Measurements from ENCODE around the gene SLC25A38. TPM values are rescaled to one million over a fixed set of nuclear protein-coding genes. Genes with fewer than 3 reads are reported as not detected.

SLC25A38 gene
- total RNA-seq, 1 experiment from 2014 or later: 26.7 TPM

DNA sequence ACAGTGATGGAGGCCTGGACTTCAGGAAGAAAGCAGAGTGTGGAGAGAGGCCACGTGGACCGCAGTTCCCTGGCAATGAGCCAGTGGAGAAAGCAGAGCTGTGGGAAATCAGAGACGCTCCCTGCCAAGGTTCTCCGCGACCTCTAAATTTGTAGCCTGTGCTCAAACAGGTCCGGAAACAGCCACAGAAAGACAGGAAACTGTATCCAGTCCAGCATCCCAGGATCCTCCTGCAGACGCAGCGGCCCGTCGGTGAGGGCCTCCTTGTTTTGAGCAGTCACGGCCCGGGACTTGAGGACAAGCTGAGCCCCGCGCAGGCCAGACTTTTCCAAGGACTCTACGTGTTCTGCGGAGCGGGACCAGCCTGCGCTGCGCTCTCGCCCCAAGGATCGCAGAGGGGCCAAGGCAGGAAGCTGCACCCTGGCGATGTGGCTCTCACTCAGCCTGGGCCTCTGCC, 45.6 kb downstream of the SLC25A38 start (continued):
- TF ChIP-seq, protein P1, sequence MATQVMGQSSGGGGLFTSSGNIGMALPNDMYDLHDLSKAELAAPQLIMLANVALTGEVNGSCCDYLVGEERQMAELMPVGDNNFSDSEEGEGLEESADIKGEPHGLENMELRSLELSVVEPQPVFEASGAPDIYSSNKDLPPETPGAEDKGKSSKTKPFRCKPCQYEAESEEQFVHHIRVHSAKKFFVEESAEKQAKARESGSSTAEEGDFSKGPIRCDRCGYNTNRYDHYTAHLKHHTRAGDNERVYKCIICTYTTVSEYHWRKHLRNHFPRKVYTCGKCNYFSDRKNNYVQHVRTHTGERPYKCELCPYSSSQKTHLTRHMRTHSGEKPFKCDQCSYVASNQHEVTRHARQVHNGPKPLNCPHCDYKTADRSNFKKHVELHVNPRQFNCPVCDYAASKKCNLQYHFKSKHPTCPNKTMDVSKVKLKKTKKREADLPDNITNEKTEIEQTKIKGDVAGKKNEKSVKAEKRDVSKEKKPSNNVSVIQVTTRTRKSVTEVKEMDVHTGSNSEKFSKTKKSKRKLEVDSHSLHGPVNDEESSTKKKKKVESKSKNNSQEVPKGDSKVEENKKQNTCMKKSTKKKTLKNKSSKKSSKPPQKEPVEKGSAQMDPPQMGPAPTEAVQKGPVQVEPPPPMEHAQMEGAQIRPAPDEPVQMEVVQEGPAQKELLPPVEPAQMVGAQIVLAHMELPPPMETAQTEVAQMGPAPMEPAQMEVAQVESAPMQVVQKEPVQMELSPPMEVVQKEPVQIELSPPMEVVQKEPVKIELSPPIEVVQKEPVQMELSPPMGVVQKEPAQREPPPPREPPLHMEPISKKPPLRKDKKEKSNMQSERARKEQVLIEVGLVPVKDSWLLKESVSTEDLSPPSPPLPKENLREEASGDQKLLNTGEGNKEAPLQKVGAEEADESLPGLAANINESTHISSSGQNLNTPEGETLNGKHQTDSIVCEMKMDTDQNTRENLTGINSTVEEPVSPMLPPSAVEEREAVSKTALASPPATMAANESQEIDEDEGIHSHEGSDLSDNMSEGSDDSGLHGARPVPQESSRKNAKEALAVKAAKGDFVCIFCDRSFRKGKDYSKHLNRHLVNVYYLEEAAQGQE (IDR thresholded peaks at IDR 0.05; ENCODE audit: low read depth): no peak

DNA sequence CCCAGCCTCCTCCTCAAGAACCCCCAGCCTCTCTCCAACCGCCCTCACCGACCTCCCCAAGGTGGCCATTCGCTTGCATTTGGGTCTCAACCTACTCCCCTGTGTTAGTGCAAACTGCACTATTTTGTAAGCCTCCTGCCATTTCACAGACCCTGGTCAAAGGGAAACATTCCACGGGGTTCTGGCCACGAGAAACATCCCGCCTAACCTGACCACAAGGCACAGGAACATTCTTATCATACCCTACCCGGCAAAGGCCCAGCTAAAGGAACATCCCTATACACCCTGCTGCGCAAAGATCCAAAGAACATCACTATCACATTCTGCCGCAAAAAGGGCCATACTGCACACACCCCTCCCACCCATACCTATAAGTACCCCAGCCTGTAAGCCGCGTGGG, 46.3 kb downstream of the SLC25A38 start:
- no TSS peak for BruUV-seq (replicated peaks)
- CTCF ChIA-PET: no interaction called here
- no peaks in the 10 kb centered on the region for H3K36me3 ChIP-seq (ENCODE audit: control insufficient read depth in 1 of 2, insufficient read depth in 2 of 2, low read length in 2 of 2)
- H3K27ac ChIP-seq (ENCODE audit: low read depth, low read length): no peak overlapping the region
- intact Hi-C loops (cut with micrococcal nuclease): no loop called here
- no peak overlapping the region for H3K4me2 ChIP-seq (ENCODE audit: low read length)
- H3K9me2 ChIP-seq (ENCODE audit: insufficient read depth): no peaks in the 10 kb centered on the region
- H3K9ac ChIP-seq (ENCODE audit: low read length): no peak overlapping the region
- no peak for DNase-seq (ENCODE audit: low read depth, low spot score)
- H3K79me2 ChIP-seq (ENCODE audit: insufficient read depth, low read length): no peaks in the 10 kb centered on the region
- POLR2A ChIA-PET: no interaction called here
- ATAC-seq: no peak
- H4K20me1 ChIP-seq (ENCODE audit: insufficient read depth): no peaks in the 10 kb centered on the region
- no peak for TF ChIP-seq EGR1 (IDR thresholded peaks at IDR 0.05; ENCODE audit: low read depth)
- TF ChIP-seq EZH2 (IDR thresholded peaks at IDR 0.05): no peak
- TF ChIP-seq YY1 (IDR thresholded peaks at IDR 0.05; ENCODE audit: extremely low read depth, insufficient replicate concordance, low read depth, low read length): no peak
- TF ChIP-seq JUND (IDR thresholded peaks at IDR 0.05): no peak
- no peak for TF ChIP-seq FOSL1 (IDR thresholded peaks at IDR 0.05; ENCODE audit: low read depth)
- no peak for TF ChIP-seq ELF1 (IDR thresholded peaks at IDR 0.05; ENCODE audit: borderline replicate concordance, low read depth)
- no peak for TF ChIP-seq SIN3A (IDR thresholded peaks at IDR 0.05; ENCODE audit: low read depth)
- peaks cover 0 to 9% of the 10 kb centered on the region in 2 experiments; a peak in 1 of 4 replicates for H3K4me1 ChIP-seq (ENCODE audit: control insufficient read depth in 1 of 2, insufficient read depth in 2 of 2, low read length in 2 of 2)
- RAD21 ChIA-PET (ENCODE audit: low non-redundant PET in 1 of 2, low total read pairs in 2 of 2, uncharacterized antibody in 2 of 2, unreplicated experiment in 2 of 2): no interaction called here
- no peak overlapping the region for H3K4me3 ChIP-seq (replicated peaks in 1 of 2; ENCODE audit: low read depth in 1 of 2, low read length in 2 of 2)
- H3K27me3 ChIP-seq (ENCODE audit: insufficient read depth, low read length): no peaks in the 10 kb centered on the region
- no peak overlapping the region for H2AFZ ChIP-seq (ENCODE audit: low read depth, low read length, poor library complexity, severe bottlenecking)
- no peaks in the 10 kb centered on the region for H3K9me3 ChIP-seq (ENCODE audit: control insufficient read depth in 1 of 2, insufficient read depth in 1 of 2, low read depth in 1 of 2, low read length in 2 of 2)

Data from HCT116 (cell line).